OCI-LY3 (cell line): ENCODE data around the gene FKBP5.

Experiments
- CTCF ChIP-seq: fragments of 200-600, 300-600 bp; sonication (generic); IDR thresholded peaks from 2 replicates; pipeline ENCODE4 v1.5.1; 2014; ENCODE audit warnings: antibody characterized with exemption, low read length, low read depth
- EZH2phosphoT487 ChIP-seq: fragments of 200-600 bp; shearing (Covaris generic); IDR thresholded peaks from 2 replicates; pipeline ENCODE4 v1.6.1; 2018; ENCODE audit warnings: antibody characterized with exemption, mixed run types, low read depth

DNA sequence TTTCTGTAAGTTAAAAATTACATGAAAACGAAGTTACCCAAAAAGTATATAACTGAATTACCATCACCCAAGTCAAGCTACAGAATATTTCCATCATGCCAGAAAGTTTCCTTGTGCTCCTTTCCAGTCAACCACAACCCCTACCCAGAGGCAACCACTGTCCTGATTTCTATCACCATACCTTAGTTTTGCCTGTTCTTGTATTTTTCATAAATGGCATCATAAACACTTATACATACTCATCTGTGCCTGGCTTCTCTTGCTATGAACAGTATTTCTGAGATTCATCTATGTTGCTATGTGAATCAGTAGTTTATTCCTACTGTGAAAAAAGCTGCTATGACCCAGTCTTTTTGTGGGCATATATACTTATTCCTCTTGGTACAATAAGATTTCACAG, 7.4 kb downstream of the FKBP5 start:
- TF ChIP-seq CTCF (no peak), EZH2phosphoT487 (no peak)
